HUES48 (cell line): Measurements from ENCODE around the gene ADCY5.

Source experiments
- H3K27ac ChIP-seq: one replicate; pipeline ENCODE4 v1.7.0; 2013; ENCODE audit warnings: low read depth, low read length, inconsistent platforms
- H3K27me3 ChIP-seq: 2 replicates; pipeline ENCODE4 v1.6.1; 2013; ENCODE audit warnings: mild to moderate bottlenecking, low read length; ENCODE audit not compliant: control insufficient read depth, insufficient read depth
- H3K36me3 ChIP-seq: 2 replicates; pipeline ENCODE4 v1.6.1; 2013; ENCODE audit warnings: low read length; ENCODE audit not compliant: control insufficient read depth, insufficient read depth
- H3K4me1 ChIP-seq: 2 replicates; pipeline ENCODE4 v1.6.1; 2013; ENCODE audit warnings: mild to moderate bottlenecking, low read length; ENCODE audit not compliant: control insufficient read depth, insufficient read depth
- H3K4me3 ChIP-seq: 2 replicates; pipeline ENCODE4 v1.5.1; 2013; ENCODE audit warnings: mild to moderate bottlenecking, low read depth, low read length
- H3K9ac ChIP-seq: 2 replicates; pipeline ENCODE4 v1.6.1; 2013; ENCODE audit warnings: mild to moderate bottlenecking, low read depth, low read length, moderate library complexity
- H3K9me3 ChIP-seq: 2 replicates; pipeline ENCODE4 v1.6.1; 2013; ENCODE audit warnings: low read length; ENCODE audit not compliant: control insufficient read depth, insufficient read depth

Gene ADCY5

DNA sequence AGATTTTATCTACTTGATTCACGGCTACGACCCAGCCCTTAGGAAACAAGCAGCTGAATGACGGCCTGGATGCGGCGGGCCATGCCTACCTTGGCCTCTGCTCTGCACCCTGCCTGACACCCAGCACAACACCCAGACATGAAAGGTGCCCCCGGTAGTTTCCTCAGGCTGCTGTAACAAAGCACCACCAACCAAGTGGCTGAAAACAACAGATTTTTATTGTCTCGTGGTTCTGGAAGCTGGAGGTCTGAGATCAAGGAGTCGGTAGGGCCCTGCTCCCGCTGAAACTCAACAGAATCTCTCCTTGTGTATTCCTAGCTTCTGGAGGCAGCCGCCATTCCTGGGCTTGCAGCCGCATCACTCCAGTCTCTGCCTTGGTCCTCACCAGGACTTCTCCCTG, 111.7 kb downstream of the ADCY5 start:
- Histone ChIP-seq H3K36me3 (no peaks in the 10 kb centered on the region), H3K4me1 (no peaks in the 10 kb centered on the region), H3K4me3 (no peak overlapping the region), H3K27ac (no peak overlapping the region), H3K27me3 (no peaks in the 10 kb centered on the region), H3K9me3 (no peaks in the 10 kb centered on the region), H3K9ac (no peak overlapping the region)

DNA sequence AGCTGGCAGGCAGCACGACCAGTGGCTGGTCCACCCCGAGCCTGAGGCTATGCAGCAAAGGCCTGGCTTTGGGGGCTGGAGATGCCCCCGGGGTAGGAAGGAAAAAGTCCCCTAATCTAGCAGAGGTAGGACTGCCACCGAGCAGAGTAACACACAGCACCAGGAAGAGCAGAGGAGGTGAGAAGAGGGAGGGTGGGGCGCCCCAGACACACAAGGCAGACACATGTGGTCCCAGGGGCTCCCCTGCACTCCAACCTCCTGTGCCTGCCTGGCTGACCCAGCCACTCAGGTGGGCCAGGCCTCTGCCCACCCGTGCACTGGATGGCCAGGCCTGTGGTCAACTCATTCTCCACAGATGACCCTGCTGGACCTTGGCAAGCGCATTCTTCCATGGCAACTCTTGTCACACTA, 112.4 kb downstream of the ADCY5 start:
- Histone ChIP-seq H3K4me1 (no peaks in the 10 kb centered on the region), H3K4me3 (no peak overlapping the region)

DNA sequence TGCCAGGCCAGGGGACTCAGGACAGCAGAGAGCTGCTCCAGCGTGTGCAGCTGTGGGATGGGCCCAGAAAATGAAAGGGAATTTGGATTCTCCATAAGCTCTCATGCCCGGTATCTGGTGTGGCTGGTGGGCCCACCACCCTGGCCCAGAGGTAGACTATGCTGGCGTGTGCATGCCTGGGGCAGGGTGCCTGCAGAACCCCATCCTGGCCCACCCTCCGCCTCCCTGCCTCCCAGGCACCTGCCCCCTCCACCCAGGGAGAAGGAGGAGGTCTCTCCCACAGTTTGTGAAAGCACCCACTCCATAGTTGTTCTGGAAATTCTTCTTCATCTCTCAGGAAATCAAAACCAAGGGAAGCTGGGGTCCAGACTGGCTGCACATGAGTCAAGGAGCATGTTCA, 112.9 kb downstream of the ADCY5 start:
- H3K27ac ChIP-seq = no peak overlapping the region
- H3K4me1 ChIP-seq = no peaks in the 10 kb centered on the region
- H3K9ac ChIP-seq = no peak overlapping the region
- no peaks in the 10 kb centered on the region for H3K27me3 ChIP-seq
- no peaks in the 10 kb centered on the region for H3K9me3 ChIP-seq
- H3K36me3 ChIP-seq = no peaks in the 10 kb centered on the region
- H3K4me3 ChIP-seq = no peak overlapping the region

More for the DNA sequence above, 112.4 kb downstream of the ADCY5 start:
- H3K27ac ChIP-seq = no peak overlapping the region
- H3K9me3 ChIP-seq = no peaks in the 10 kb centered on the region
- H3K9ac ChIP-seq = no peak overlapping the region
- H3K27me3 ChIP-seq = no peaks in the 10 kb centered on the region
- no peaks in the 10 kb centered on the region for H3K36me3 ChIP-seq

DNA sequence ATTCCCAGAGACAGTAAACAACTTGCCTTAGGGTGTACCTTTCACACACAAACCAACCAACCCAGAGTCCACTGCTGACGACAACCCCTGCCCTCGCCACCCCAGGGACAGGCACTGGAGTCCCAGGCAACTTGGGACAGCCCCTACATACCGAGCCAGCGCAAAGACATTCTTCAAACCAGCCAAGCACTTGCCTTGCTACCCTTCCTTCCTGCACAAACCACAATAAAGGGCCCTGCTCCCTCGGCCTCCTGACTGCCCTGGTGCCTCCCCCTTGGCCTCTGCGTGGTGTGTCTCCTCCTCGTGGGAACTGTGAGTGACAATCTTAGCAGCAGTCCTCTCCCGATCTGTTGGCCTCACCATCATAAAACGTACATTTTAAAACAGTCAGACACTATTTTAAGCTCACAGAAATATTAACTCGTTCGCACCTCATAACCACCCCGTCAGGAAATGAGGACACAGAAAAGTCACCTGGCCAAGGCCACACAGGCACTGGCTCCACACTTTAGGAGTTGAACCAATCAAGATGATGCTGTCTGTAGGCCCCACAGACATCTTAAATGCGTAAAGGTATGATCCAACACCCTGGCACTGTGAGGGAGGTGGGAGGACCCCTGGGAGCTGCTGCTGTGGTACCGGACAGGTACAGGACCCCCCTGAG, 113.8 kb downstream of the ADCY5 start:
- Histone ChIP-seq H3K4me3 (no peak overlapping the region), H3K9ac (no peak overlapping the region), H3K27ac (no peak overlapping the region)

DNA sequence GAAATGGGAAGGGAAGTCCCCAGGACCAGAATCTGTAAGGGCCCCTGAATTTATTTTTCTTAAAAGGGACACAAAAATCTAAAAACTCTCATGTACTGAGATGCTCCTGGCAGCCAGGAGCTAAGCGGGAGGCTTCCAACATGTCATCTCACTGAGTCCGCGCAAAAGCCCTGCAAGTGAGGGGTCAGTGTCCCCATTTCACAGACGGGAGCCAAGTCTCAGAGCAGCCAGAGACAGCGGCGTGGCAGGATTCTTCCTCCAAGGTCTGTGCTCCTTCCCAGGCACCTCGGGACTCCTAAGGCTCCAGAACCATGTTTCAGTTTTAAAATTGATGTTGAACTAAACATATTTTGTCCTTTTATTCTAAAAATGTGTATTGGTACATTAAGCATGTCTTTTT, 114.8 kb downstream of the ADCY5 start:
- Histone ChIP-seq H3K27me3 (no peaks in the 10 kb centered on the region), H3K4me3 (no peak overlapping the region), H3K4me1 (no peaks in the 10 kb centered on the region), H3K27ac (no peak overlapping the region), H3K9ac (no peak overlapping the region), H3K36me3 (no peaks in the 10 kb centered on the region), H3K9me3 (no peaks in the 10 kb centered on the region)

More for the DNA sequence above, 113.8 kb downstream of the ADCY5 start:
- no peaks in the 10 kb centered on the region for H3K27me3 ChIP-seq
- H3K9me3 ChIP-seq = no peaks in the 10 kb centered on the region
- H3K4me1 ChIP-seq = no peaks in the 10 kb centered on the region
- no peaks in the 10 kb centered on the region for H3K36me3 ChIP-seq

DNA sequence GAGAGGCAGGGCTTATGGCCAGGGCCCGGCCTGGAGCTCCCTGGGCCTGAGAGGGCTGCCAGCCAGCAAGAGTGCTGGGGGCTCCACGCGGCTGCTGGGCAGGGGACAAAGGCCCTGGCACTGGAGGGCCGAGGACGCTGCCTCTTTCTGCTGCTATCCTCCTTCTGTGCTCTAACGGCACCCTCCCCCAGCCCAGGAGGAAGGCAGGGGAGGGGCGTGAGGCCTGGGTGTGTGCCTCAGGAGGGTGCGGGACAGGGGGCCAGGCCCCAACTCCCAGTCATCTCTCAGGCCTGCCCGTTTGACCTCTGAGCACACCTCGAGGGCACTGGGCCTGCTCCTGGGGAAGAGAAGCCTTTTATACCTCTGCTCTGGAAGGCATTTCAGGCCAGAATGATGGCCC, 115.5 kb downstream of the ADCY5 start:
- no peak overlapping the region for H3K4me3 ChIP-seq
- H3K4me1 ChIP-seq = no peaks in the 10 kb centered on the region
- no peaks in the 10 kb centered on the region for H3K36me3 ChIP-seq
- H3K27me3 ChIP-seq = no peaks in the 10 kb centered on the region
- no peaks in the 10 kb centered on the region for H3K9me3 ChIP-seq
- H3K27ac ChIP-seq = no peak overlapping the region
- no peak overlapping the region for H3K9ac ChIP-seq

DNA sequence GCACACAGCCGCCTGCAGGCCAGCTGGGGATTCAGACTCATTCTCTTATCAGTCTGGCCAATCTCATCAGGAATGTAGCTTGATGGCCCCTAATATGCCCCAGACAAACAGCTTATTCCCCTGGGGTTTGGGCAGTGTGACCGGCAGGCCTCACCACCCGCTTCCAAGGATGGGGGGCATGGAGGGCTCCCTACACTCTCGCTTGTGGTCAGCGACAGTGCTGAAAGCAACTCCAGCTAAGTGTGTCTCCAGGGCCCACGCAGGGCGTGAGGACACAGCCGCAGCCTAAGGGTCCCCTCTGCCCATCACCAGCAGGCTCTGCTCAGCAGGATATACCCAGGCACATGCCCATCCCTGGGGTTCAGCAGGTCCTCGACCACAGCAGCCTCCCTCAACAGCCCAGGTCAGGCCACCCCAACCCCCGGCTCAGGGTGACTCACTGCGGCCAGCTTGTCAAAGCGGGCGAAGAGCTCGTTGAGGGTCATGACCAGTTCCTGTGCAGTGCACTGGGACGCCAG, 116.7 kb downstream of the ADCY5 start:
- no peak overlapping the region for H3K9ac ChIP-seq
- no peak overlapping the region for H3K27ac ChIP-seq
- H3K4me1 ChIP-seq = no peaks in the 10 kb centered on the region
- no peaks in the 10 kb centered on the region for H3K27me3 ChIP-seq
- no peaks in the 10 kb centered on the region for H3K36me3 ChIP-seq
- H3K9me3 ChIP-seq = no peaks in the 10 kb centered on the region
- no peak overlapping the region for H3K4me3 ChIP-seq

DNA sequence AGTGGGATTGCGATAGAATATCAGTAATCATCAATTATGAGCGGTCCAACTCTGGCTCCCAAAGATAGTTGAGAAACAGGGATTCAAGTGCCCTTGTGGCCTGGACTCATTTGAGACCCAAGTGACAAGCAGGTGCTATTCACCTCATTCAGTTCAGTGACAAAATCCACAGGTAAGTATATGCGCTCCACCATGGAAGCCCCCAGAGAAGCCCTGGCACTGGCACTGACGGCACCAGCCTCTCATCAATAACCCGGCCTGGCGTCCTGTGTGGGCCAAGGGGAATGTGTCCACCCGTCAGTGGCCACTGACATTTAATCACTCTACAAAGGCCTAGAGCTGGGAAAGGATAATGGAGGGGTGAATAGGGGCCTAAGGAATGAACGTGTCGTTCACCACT, 117.2 kb downstream of the ADCY5 start:
- Histone ChIP-seq H3K4me1 (no peaks in the 10 kb centered on the region), H3K9me3 (no peaks in the 10 kb centered on the region), H3K36me3 (no peaks in the 10 kb centered on the region), H3K4me3 (no peak overlapping the region), H3K27ac (no peak overlapping the region), H3K9ac (no peak overlapping the region), H3K27me3 (no peaks in the 10 kb centered on the region)

DNA sequence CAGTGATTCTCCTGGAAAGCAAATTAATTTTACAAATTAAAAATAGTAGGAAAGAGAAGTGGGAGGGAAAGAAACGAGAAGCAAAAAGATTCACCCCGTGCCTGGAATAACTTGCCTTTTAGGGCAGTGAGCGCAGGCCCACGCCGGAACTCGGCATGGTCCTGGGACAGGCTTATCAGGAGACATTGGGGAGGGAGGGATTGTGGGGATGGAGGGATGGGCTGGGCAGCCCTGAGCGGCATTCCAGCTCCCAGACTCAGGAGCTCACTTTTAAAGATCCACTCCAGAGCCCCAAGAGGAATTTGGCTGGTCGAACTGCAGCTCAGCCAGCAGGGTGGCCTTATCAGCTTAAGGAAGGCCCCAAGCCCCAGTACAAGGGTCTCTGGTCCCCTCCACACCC, 117.9 kb downstream of the ADCY5 start:
- Histone ChIP-seq H3K27me3 (no peaks in the 10 kb centered on the region), H3K4me3 (no peak overlapping the region), H3K4me1 (no peaks in the 10 kb centered on the region), H3K9me3 (no peaks in the 10 kb centered on the region), H3K27ac (no peak overlapping the region), H3K36me3 (no peaks in the 10 kb centered on the region), H3K9ac (no peak overlapping the region)

DNA sequence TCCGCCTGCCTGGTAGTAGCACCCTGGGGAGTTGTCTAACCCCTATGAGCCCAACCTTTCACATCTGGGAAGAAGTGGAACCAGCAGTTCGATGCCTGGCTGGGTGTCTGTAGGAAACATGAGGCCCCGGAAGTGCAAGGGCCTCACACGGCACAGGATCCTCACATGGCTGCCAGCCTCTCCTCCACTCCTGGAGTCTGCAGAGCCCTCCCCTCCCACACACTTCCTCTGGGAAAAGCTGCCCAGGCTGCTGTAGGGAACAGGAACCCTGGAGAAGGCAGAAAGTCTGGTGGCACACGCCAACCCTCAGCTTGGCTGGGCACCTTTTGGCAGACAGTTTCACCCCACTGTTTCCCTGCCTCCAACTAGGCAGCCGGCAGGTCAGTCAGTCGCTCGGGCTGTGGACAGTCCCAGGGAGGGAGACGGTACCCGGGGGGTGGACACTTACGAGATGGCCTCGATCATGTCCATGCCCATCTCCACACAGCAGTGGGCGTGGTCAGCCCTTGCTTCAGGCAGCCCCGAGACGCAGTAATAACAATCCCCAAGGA, 118.4 kb downstream of the ADCY5 start:
- no peak overlapping the region for H3K4me3 ChIP-seq
- H3K4me1 ChIP-seq = no peaks in the 10 kb centered on the region
- H3K27ac ChIP-seq = no peak overlapping the region
- no peaks in the 10 kb centered on the region for H3K27me3 ChIP-seq
- H3K9ac ChIP-seq = no peak overlapping the region
- H3K36me3 ChIP-seq = no peaks in the 10 kb centered on the region
- H3K9me3 ChIP-seq = no peaks in the 10 kb centered on the region

DNA sequence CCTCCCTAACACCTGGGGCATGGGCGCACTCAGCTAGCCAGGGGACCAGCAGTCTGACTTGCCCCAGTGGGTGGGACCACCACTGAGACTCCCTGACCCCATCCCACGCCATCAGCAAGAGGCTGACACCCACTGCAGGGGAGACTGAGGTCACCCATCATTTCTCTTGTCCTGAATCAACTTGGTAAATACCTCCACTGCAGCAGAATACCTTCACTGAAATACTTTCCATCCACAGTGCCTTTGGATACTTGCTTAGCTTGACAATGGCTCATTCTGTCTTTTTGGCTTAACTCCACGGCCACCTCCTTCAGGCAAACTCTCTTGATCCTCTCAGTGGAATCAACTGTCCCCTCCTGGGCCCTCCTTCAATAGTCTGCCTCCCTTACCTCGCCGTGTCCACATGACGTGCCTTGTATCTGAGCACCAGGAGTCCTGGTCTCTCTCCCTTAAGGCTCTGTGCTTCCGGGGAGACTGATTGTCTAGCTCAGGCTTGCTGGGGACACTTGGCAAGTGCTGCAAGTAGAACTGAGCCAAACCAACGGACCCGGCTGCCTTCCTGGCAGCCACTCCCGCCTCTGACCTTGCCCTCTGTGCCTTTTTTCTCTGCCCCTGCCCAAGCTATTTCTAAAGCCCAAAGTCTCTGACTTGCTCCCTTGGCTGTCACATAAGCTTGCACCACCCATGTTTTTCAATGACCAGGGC, 119.1 kb downstream of the ADCY5 start:
- H3K36me3 ChIP-seq = no peaks in the 10 kb centered on the region
- no peak overlapping the region for H3K9ac ChIP-seq
- no peaks in the 10 kb centered on the region for H3K9me3 ChIP-seq
- H3K27ac ChIP-seq = no peak overlapping the region
- no peaks in the 10 kb centered on the region for H3K27me3 ChIP-seq
- H3K4me3 ChIP-seq = no peak overlapping the region
- H3K4me1 ChIP-seq = no peaks in the 10 kb centered on the region
